Kasumi-1 (cell line): Measurements from ENCODE around the gene AOX1.
"Not testable (repeated sequence)": the region's sequence is repeated elsewhere in the genome, so short reads cannot be mapped to it uniquely, and the experiment has no call there.

Source experiments
- DNase-seq, 2 experiments: peaks; one replicate each; lab custom pipeline; 2025; lab: John Stamatoyannopoulos, UW

The AOX1 gene

GRCh38 chr2:200627110-200627770 lies 41.4 kb downstream of the AOX1 start:
- DNase-seq: no peak

- not testable (repeated sequence) for DNase-seq
Observed at GRCh38 chr2:200628461-200628860, 42.6 kb downstream of the AOX1 start.

- no peak for DNase-seq
Observed at GRCh38 chr2:200631287-200631686, 45.5 kb downstream of the AOX1 start.

GRCh38 chr2:200634231-200634964 lies 48.6 kb downstream of the AOX1 start:
- no peak for DNase-seq

GRCh38 chr2:200635251-200635650 lies 49.4 kb downstream of the AOX1 start:
- DNase-seq: peak; percentile 90 to 92

GRCh38 chr2:200637901-200638300 lies 52.1 kb downstream of the AOX1 start:
- no peak for DNase-seq

- no peak for DNase-seq
Observed at GRCh38 chr2:200640176-200640575, 54.4 kb downstream of the AOX1 start.

- DNase-seq: no peak
Observed at GRCh38 chr2:200640901-200641300, 55.1 kb downstream of the AOX1 start.

GRCh38 chr2:200648518-200649281 lies 62.9 kb downstream of the AOX1 start:
- not testable (repeated sequence) for DNase-seq

- DNase-seq: no peak
Observed at GRCh38 chr2:200649724-200650123, 63.9 kb downstream of the AOX1 start.

- no peak for DNase-seq
Observed at GRCh38 chr2:200650195-200650594, 64.4 kb downstream of the AOX1 start.

GRCh38 chr2:200652158-200652557 lies 66.3 kb downstream of the AOX1 start:
- no peak for DNase-seq

GRCh38 chr2:200653021-200653420 lies 67.2 kb downstream of the AOX1 start:
- DNase-seq: no peak

- no peak for DNase-seq
Observed at GRCh38 chr2:200654823-200655222, 69.0 kb downstream of the AOX1 start.

- DNase-seq: no peak
Observed at GRCh38 chr2:200655918-200656580, 70.2 kb downstream of the AOX1 start.

GRCh38 chr2:200658278-200658864 lies 72.6 kb downstream of the AOX1 start:
- no peak for DNase-seq

- DNase-seq: no peak
Observed at GRCh38 chr2:200659410-200659809, 73.6 kb downstream of the AOX1 start.

- no peak for DNase-seq
Observed at GRCh38 chr2:200661477-200661876, 75.7 kb downstream of the AOX1 start.

GRCh38 chr2:200662727-200663126 lies 76.9 kb downstream of the AOX1 start:
- DNase-seq: no peak

GRCh38 chr2:200664770-200665494 lies 79.1 kb downstream of the AOX1 start:
- no peak for DNase-seq
